ENCODE data around the gene SYT12. TPM values are rescaled to one million over a fixed set of nuclear protein-coding genes. Genes with fewer than 3 reads are reported as not detected.
A peak's percentile ranks its signal among the peaks of the same experiment; 100 is the strongest.

SYT12 gene
- total and polyA plus RNA-seq, 9 of the 15 experiments (the other 6 are each of a cell fraction or from before 2014, with no cell fraction given) = 0.03 to 0.11 (median 0.03) TPM; not detected in 4

- TF ChIP-seq NCOA4 (IDR thresholded peaks at IDR 0.05; ENCODE audit: partially characterized antibody) = no peak
- no peak for TF ChIP-seq ARID2 (IDR thresholded peaks at IDR 0.05)
- no peak for TF ChIP-seq KAT2B (IDR thresholded peaks at IDR 0.05; ENCODE audit: low read depth, low read length)
- TF ChIP-seq CLOCK (CRISPR knock-in tag; IDR thresholded peaks at IDR 0.05; ENCODE audit: borderline replicate concordance) = no peak
- no peak for TF ChIP-seq EP400 (IDR thresholded peaks at IDR 0.05)
- no peak for TF ChIP-seq JUND (IDR thresholded peaks at IDR 0.05; ENCODE audit: borderline replicate concordance, low read depth, low read length)
- no peak; the same call in 2 of the 3 replicates for TF ChIP-seq JUND (tag; IDR thresholded peaks at IDR 0.05; ENCODE audit: borderline replicate concordance, low read depth, low read length)
- 0 out of 2 replicates have a peak, but pooled peaks have one; percentile 31 for TF ChIP-seq ERF (CRISPR knock-in tag; IDR thresholded peaks at IDR 0.05)
- no peak for TF ChIP-seq SIRT6 (IDR thresholded peaks at IDR 0.05; ENCODE audit: low read depth, low read length)
- no peak for TF ChIP-seq MAFF (IDR thresholded peaks at IDR 0.05; ENCODE audit: low read length)
- TF ChIP-seq FIP1L1 (IDR thresholded peaks at IDR 0.05; ENCODE audit: low read depth, low read length, poor library complexity, severe bottlenecking) = no peak
- 0 out of 2 replicates have a peak, but pooled peaks have one; percentile 12 for TF ChIP-seq ZNF311 (CRISPR knock-in tag; IDR thresholded peaks at IDR 0.05)
- TF ChIP-seq TARDBP (IDR thresholded peaks at IDR 0.05) = no peak
- TF ChIP-seq YBX1 (IDR thresholded peaks at IDR 0.05) = no peak
- no peak for TF ChIP-seq ZNF146 (CRISPR knock-in tag; IDR thresholded peaks at IDR 0.05; ENCODE audit: unreplicated experiment)
- TF ChIP-seq GATAD2A (IDR thresholded peaks at IDR 0.05) = no peak
- peak; percentile 83; the same call in 1 of the 2 replicates for TF ChIP-seq CHAMP1 (IDR thresholded peaks at IDR 0.05)
- peak; percentile 99 for TF ChIP-seq TOE1 (IDR thresholded peaks at IDR 0.05; ENCODE audit: borderline replicate concordance)
- no peak for TF ChIP-seq TOE1 (CRISPR knock-in tag; IDR thresholded peaks at IDR 0.05; ENCODE audit: borderline replicate concordance, low read depth)
- no peak for TF ChIP-seq ZNF512 (tag; IDR thresholded peaks at IDR 0.05)
- TF ChIP-seq CEBPG (CRISPR knock-in tag; IDR thresholded peaks at IDR 0.05) = no peak
- no peak for TF ChIP-seq CEBPG (tag; conservative IDR thresholded peaks at IDR 0.05 in 1 of 2, IDR thresholded peaks at IDR 0.05 in 1 of 2)
- TF ChIP-seq C11orf30 (IDR thresholded peaks at IDR 0.05; ENCODE audit: low read depth) = peak; percentile 74
Measured at GRCh38 chr11:67006029-67006884, 16.7 kb upstream of the SYT12 start (continued).

All from K562 (cell line).